ENCODE results near the gene ERAL1.

DNA sequence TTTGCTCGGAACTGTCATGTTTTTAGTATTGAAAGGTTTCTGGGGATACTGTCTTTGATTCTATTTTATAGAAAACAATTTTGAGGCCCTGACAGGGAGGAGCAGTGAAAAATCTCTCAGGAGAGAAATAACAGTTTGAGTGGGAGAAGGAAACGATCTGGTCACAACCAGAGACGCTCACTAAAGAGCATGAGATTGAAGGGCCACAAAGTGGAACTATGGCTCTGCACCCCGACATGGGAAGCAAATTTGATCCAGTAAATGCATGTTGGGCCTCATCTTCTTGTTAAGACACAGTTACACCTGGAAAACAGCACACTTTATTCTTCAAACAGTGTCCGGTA, 492 bp downstream of the ERAL1 start:
- TF ChIP-seq, protein P1, sequence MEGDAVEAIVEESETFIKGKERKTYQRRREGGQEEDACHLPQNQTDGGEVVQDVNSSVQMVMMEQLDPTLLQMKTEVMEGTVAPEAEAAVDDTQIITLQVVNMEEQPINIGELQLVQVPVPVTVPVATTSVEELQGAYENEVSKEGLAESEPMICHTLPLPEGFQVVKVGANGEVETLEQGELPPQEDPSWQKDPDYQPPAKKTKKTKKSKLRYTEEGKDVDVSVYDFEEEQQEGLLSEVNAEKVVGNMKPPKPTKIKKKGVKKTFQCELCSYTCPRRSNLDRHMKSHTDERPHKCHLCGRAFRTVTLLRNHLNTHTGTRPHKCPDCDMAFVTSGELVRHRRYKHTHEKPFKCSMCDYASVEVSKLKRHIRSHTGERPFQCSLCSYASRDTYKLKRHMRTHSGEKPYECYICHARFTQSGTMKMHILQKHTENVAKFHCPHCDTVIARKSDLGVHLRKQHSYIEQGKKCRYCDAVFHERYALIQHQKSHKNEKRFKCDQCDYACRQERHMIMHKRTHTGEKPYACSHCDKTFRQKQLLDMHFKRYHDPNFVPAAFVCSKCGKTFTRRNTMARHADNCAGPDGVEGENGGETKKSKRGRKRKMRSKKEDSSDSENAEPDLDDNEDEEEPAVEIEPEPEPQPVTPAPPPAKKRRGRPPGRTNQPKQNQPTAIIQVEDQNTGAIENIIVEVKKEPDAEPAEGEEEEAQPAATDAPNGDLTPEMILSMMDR (IDR thresholded peaks at IDR 0.05), result no peak
- TF ChIP-seq ZFX (IDR thresholded peaks at IDR 0.05; ENCODE audit: borderline replicate concordance), result no peak
